DND-41 (cell line): ENCODE results near the gene WDR72.

Experiments used
- ATAC-seq: fragments of 200-7000 bp; cut with Tn5 transposase; 3 replicates; pipeline ENCODE4 v1.9.1; 2021; ENCODE audit warnings: low read depth; ENCODE audit not compliant: insufficient read depth
- DNase-seq: peaks from one replicate; pipeline ENCODE4 v3.0.0-alpha.2; 2020
- H2AFZ ChIP-seq: 2 replicates; pipeline ENCODE4 v1.6.0; 2012; ENCODE audit warnings: low read depth, low read length
- H3K27ac ChIP-seq: 2 replicates; pipeline ENCODE4 v1.5.1; 2012; ENCODE audit warnings: low read length, inconsistent platforms
- H3K27me3 ChIP-seq: fragments of 200-600 bp; sonication (generic); 2 replicates; pipeline ENCODE4 v1.6.0; 2012; ENCODE audit warnings: low read length, mild to moderate bottlenecking, inconsistent platforms; ENCODE audit not compliant: insufficient read depth, poor library complexity
- H3K36me3 ChIP-seq: 2 replicates; pipeline ENCODE4 v1.5.1; 2012; ENCODE audit warnings: low read length, inconsistent platforms; ENCODE audit not compliant: insufficient read depth
- H3K4me1 ChIP-seq: 2 replicates; pipeline ENCODE4 v1.5.1; 2012; ENCODE audit warnings: mild to moderate bottlenecking, low read length; ENCODE audit not compliant: insufficient read depth
- H3K4me2 ChIP-seq: 2 replicates; pipeline ENCODE4 v1.6.0; 2012; ENCODE audit warnings: mild to moderate bottlenecking, moderate library complexity, low read length, inconsistent platforms; ENCODE audit not compliant: insufficient read depth
- H3K4me3 ChIP-seq, 2 experiments: fragments of 200-600 bp in 1 of 2; shearing (Covaris generic) in 1 of 2; 2 replicates each; pipeline ENCODE4 v1.5.1; 2012 to 2016; ENCODE audit warnings: inconsistent platforms in 2 of 2, low read length in 2 of 2, mild to moderate bottlenecking in 2 of 2, low read depth in 1 of 2, moderate library complexity in 1 of 2
- H3K79me2 ChIP-seq: 2 replicates; pipeline ENCODE4 v1.6.0; 2012; ENCODE audit warnings: low read length, inconsistent platforms; ENCODE audit not compliant: insufficient read depth
- H3K9ac ChIP-seq: 2 replicates; pipeline ENCODE4 v1.6.0; 2012; ENCODE audit warnings: low read depth, mild to moderate bottlenecking, inconsistent platforms, low read length, moderate library complexity
- H3K9me3 ChIP-seq: 2 replicates; pipeline ENCODE4 v1.5.1; 2012; ENCODE audit warnings: low read length, moderate library complexity, mild to moderate bottlenecking, inconsistent platforms; ENCODE audit not compliant: insufficient read depth, severe bottlenecking
- H4K20me1 ChIP-seq: 2 replicates; pipeline ENCODE4 v1.6.0; 2012; ENCODE audit warnings: low read length; ENCODE audit not compliant: insufficient read depth
- EZH2 ChIP-seq: IDR thresholded peaks from 3 replicates; pipeline ENCODE4 v1.6.1; 2012; ENCODE audit warnings: borderline replicate concordance, low read depth, mild to moderate bottlenecking, moderate library complexity, low read length, inconsistent platforms; ENCODE audit not compliant: severe bottlenecking
- TF ChIP-seq, protein P1 (sequence below): IDR thresholded peaks from 2 replicates; pipeline ENCODE4 v1.5.1; 2012; ENCODE audit warnings: borderline replicate concordance, low read length, moderate library complexity, mild to moderate bottlenecking; ENCODE audit not compliant: poor library complexity, severe bottlenecking; ENCODE audit errors: extremely low read depth

Gene WDR72

DNA sequence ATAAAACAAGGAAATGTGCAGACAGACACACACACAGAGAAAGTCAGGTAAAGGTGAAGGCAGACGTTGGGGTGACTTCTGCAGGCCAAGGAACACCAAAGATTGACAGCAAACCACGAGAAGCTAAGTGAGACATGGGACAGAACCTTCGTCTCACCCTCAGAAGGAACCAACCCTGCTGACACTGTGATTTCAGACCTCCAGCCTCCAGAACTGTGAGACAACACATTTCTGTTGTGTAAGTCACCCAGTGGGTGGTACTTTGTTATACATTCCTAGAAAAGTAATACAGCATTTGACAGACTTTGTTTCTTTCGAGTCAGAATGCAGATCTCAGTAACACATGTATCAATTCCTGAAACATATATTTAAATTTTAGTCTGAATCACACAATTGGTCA lies 7.1 kb downstream of the WDR72 start:
- Histone ChIP-seq H3K79me2 (no peaks in the 10 kb centered on the region), H3K36me3 (no peaks in the 10 kb centered on the region), H3K9me3 (no peaks in the 10 kb centered on the region), H3K4me3 (no peak overlapping the region), H2AFZ (no peak overlapping the region), H3K27ac (no peak overlapping the region), H3K9ac (no peak overlapping the region), H3K27me3 (no peaks in the 10 kb centered on the region), H4K20me1 (no peaks in the 10 kb centered on the region), H3K4me1 (no peaks in the 10 kb centered on the region), H3K4me2 (no peak overlapping the region)
- no peak for DNase-seq
- ATAC-seq = no peak
- no peak for TF ChIP-seq EZH2
- TF ChIP-seq, protein P1, sequence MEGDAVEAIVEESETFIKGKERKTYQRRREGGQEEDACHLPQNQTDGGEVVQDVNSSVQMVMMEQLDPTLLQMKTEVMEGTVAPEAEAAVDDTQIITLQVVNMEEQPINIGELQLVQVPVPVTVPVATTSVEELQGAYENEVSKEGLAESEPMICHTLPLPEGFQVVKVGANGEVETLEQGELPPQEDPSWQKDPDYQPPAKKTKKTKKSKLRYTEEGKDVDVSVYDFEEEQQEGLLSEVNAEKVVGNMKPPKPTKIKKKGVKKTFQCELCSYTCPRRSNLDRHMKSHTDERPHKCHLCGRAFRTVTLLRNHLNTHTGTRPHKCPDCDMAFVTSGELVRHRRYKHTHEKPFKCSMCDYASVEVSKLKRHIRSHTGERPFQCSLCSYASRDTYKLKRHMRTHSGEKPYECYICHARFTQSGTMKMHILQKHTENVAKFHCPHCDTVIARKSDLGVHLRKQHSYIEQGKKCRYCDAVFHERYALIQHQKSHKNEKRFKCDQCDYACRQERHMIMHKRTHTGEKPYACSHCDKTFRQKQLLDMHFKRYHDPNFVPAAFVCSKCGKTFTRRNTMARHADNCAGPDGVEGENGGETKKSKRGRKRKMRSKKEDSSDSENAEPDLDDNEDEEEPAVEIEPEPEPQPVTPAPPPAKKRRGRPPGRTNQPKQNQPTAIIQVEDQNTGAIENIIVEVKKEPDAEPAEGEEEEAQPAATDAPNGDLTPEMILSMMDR = no peak

DNA sequence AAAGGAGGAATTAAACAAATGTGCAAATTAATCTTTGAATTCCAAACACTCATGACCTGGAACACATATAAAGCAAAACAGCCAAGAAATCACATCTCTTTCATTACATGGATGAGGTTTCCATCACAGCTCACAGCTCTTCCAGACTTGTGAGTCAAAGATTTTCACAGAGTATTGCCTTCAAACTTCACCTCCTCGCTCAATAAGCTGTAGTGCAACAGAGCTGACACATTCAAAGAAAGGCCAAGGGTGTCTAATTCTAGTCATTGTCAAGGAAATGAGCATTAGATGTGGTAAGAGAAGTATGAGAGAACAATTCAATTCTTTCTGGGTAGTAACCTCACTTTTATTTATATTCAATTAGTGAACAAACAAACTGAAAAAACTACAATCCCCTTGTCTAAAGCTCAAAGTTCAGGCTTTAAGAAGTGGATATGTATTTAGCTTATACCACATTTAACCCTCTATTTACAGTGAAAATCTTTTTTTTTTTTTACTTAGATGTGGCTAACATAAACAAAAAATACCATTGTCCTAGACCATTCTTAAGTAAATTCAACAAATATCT lies 11.9 kb downstream of the WDR72 start:
- no peak overlapping the region for H3K9ac ChIP-seq
- no peaks in the 10 kb centered on the region for H4K20me1 ChIP-seq
- no peak overlapping the region for H3K4me2 ChIP-seq
- H3K36me3 ChIP-seq = no peaks in the 10 kb centered on the region
- ATAC-seq (no peak), DNase-seq (no peak)
- no peaks in the 10 kb centered on the region for H3K9me3 ChIP-seq
- no peaks in the 10 kb centered on the region for H3K79me2 ChIP-seq
- no peak overlapping the region for H3K4me3 ChIP-seq
- H2AFZ ChIP-seq = no peak overlapping the region
- H3K27ac ChIP-seq = no peak overlapping the region
- no peaks in the 10 kb centered on the region for H3K4me1 ChIP-seq
- TF ChIP-seq, protein P1 = no peak
- TF ChIP-seq EZH2 = no peak
- no peaks in the 10 kb centered on the region for H3K27me3 ChIP-seq

DNA sequence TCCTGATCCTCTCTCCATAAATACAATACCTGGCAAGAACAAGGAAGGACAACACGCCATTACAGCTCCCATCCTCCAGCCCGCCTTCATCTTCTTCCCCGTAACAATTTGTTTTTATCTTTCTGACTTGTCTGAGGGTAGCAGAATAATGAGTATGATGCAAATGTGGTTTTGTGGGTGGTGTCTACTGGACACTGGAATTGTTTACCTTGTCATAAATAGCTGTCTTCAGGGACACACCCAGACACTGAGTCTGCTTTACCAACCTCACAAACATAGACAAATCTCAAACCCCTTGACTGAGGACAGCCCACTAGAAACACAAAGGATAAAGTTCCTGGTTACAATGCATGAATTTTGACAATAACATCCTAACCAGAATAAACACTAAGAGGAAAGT lies 13.4 kb downstream of the WDR72 start:
- H3K36me3 ChIP-seq = no peaks in the 10 kb centered on the region
- H3K4me1 ChIP-seq = no peaks in the 10 kb centered on the region
- H3K9ac ChIP-seq = no peak overlapping the region
- H3K9me3 ChIP-seq = no peaks in the 10 kb centered on the region
- H3K79me2 ChIP-seq = no peaks in the 10 kb centered on the region
- TF ChIP-seq EZH2 = no peak
- TF ChIP-seq, protein P1 = no peak
- no peak overlapping the region for H3K27ac ChIP-seq
- H3K4me2 ChIP-seq = no peak overlapping the region
- no peak overlapping the region for H2AFZ ChIP-seq
- no peak for ATAC-seq
- H3K4me3 ChIP-seq = no peak overlapping the region
- H4K20me1 ChIP-seq = no peaks in the 10 kb centered on the region
- no peak for DNase-seq
- no peaks in the 10 kb centered on the region for H3K27me3 ChIP-seq

DNA sequence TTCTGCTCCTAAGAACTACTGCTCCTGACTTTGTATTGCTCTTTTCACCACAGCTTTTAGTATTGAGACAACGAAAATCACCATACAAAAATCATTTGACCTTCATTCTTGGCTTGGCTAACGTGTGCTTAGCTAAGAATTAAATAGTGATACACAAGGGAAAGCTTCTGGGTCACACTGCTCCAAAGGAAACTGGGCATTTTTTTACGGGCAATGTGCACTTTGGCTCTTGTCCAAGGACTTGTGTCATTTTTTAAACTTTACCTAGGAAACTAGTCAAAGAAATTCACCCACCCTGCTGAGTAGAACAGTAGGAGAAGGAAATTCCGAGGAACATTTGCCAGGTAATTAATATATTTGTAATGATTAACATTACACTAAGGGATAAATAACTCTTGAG lies 19.8 kb downstream of the WDR72 start:
- Histone ChIP-seq H3K4me3 (no peak overlapping the region), H3K27ac (no peak overlapping the region), H3K4me1 (no peaks in the 10 kb centered on the region), H4K20me1 (no peaks in the 10 kb centered on the region), H3K36me3 (no peaks in the 10 kb centered on the region), H3K4me2 (no peak overlapping the region), H2AFZ (no peak overlapping the region), H3K9me3 (no peaks in the 10 kb centered on the region), H3K9ac (no peak overlapping the region), H3K27me3 (peaks cover 3% of the 10 kb centered on the region), H3K79me2 (no peaks in the 10 kb centered on the region)
- DNase-seq = no peak
- TF ChIP-seq, protein P1 = no peak
- TF ChIP-seq EZH2 = no peak
- no peak for ATAC-seq
